Stimulated activated CD8-positive, alpha-beta memory T cell treated with anti-CD3 and anti-CD28 coated beads, Interleukin-2, amount 100 ng/mL, for 48 hours (primary cell): Measurements from ENCODE around the gene UBL4A.

Source experiments
- DNase-seq, 2 donors: peaks; one replicate each; pipeline ENCODE4 v3.0.0-alpha.2; 2020; ENCODE audit warnings: low read depth in 2 of 2

UBL4A gene

GRCh38 chrX:154486396-154487207 lies at the start of gene UBL4A:
Gene UBL4A (minus strand): TSS chrX:154486615. CDS start chrX:154486584, 31 bp downstream.
- peak in 1 of 2 donors; percentile 52 for DNase-seq

DNA sequence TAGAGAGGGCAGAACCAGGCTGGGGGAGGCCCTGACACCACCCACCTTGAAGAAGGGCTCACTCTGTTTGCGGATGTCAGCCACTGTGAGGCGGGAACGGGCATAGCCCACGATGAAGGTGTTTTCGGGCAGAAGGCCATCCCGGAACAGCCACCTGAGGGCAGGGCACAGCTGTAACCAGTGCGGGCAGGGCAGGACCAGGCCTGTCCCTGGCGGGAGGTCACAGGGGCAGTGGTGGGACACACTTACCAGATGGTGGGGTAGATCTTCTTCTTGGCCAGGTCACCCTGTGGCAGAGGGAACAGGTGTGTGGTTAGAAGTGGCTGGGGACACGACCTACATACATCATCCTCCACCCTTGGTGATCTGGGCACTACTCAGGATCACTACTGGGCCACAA lies 49.5 kb upstream of the UBL4A start:
- DNase-seq: no peak

GRCh38 chrX:154534526-154535322 lies 48.3 kb upstream of the UBL4A start:
- peak; percentile 79 to 85 for DNase-seq

DNA sequence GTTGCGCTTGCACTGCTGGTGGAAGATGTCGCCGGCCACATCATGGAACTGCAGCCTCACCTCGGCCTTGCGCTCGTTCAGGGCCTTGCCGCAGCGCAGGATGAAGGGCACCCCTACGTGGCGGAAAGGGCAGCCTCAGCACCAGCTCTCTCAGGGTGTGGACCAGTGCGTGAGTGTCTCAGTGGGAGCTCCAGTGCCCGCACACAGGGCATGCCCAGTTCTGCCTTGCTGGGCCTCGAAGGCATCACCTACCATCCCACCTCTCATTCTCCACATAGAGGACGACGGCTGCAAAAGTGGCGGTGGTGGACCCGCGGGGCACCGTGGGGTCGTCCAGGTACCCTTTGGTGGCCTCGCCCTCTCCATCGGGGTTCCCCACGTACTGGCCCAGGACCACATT lies 46.3 kb upstream of the UBL4A start:
- DNase-seq: no peak

GRCh38 chrX:154531626-154532025 lies 45.2 kb upstream of the UBL4A start:
- no peak for DNase-seq

GRCh38 chrX:154530286-154530685 lies 43.9 kb upstream of the UBL4A start:
- DNase-seq: no peak

- no peak for DNase-seq
Observed at GRCh38 chrX:154529206-154529612, 42.8 kb upstream of the UBL4A start.

DNA sequence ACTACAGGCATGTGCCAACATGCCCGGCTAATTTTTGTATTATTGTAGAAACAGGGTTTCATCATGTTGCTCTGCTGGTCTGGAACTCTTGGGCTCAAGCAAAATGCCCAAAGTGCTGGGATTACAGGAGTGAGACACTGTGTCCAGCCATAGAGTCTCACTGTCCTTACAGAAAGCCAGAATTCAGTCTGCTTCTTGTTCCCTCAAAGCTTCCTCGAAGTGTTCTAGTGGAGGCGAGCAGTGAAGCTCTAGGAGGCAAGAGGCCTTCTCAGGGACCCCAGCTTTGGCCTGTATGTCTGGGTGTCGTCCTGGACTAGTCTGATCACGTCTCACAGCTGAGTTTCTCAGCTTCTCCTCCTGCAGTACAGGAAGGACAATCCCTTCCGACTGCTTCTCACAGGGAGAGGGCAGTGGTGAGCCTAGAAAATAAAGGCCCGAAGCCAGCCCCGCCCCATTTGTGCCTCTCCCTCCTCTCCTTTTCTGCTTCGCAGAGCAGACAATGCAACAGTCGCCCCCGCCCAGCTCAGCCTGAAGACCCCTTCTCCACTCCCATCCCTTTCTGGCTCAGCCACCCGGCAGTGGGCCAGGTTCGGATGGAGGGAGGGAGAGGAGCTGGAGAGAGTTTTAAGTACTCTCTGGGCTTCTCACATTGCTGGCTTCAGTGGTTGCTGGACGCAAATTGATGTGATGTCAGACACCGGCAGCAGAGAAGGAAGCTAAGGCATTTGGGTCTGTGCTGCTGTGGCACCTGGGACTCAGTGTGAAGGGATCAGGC lies 40.7 kb upstream of the UBL4A start:
- peak in 1 of 2 donors; percentile 33 for DNase-seq

- no peak for DNase-seq
Observed at GRCh38 chrX:154525606-154526490, 39.4 kb upstream of the UBL4A start.

DNA sequence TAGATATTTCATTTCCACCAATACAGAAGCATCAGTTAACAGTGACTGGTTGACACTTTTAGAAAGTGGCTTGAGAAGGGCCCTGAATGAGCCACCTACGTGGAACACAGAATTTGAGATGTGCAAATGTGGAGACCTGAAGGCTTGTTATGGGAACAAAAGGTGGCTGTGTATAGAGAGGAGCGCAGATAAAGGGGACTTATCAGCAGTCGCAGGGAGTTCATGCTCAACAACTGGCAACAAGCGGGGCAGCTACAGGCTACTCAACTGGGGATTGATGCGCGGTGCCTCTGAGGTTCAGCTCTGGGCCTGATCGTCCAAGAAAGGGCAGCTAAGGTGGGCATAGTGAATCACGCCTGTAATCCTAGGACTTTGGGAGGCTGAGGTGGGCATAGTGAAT lies 33.0 kb upstream of the UBL4A start:
- no peak for DNase-seq

DNA sequence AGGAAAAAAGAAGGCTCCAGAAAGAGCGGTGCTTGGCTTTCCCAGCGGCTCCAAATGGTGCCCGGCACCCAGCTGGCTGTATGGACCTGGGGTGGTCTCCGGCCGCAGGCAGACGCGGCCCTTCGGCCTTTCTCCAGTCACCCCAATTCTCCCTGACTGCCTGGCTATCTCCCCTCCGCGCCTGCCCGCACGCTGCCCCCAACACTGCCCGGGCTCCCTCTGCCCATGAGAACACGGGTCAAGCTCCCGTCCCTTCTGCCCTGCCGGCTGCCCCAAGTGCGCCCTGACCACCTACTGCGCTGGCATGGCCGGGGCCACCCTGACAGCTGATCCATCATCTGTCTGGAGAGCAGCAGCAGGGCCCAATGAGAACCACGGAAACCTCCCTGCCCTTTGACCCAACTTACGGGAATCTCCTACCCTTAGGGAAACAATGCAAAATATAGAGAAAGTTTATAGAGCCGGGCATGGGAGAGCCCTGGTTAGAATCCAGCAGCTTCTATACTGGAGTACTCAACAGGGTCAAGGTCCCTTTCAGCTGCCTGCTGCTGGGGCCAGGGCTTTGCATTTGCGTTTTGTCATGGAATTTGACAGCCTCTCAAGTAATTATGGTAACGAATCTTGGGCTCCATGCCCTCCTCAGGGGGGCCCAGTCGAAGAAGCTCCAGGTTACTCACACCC lies 30.8 kb upstream of the UBL4A start:
- DNase-seq: no peak

DNA sequence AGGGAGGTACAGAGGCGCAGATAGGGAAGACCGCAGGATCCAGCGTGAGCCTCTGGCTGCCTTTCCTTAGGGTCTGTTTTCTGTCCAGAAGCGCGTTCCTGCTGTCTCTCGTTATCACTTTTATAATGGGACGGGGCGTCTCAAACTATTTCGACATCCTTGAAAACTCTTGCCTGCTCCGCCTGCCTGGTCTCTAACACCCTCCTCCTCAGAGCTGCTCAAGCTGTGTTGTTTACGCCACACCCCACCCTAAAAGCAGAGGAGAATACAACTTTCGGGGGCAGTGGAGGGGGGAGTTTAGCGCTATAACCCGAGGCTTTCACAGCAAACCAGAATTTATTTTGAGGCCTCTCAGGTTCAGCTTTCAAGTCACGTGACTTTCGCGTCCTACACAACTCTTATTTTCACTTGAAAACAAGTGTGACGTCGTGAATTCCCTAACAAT lies 30.3 kb upstream of the UBL4A start:
- no peak for DNase-seq

- DNase-seq: peak; percentile 89
Observed at GRCh38 chrX:154515966-154516655, 29.7 kb upstream of the UBL4A start, which contains the start of gene FAM3A. Gene FAM3A (minus strand): TSS chrX:154516232. CDS start chrX:154515772, 460 bp downstream.

DNA sequence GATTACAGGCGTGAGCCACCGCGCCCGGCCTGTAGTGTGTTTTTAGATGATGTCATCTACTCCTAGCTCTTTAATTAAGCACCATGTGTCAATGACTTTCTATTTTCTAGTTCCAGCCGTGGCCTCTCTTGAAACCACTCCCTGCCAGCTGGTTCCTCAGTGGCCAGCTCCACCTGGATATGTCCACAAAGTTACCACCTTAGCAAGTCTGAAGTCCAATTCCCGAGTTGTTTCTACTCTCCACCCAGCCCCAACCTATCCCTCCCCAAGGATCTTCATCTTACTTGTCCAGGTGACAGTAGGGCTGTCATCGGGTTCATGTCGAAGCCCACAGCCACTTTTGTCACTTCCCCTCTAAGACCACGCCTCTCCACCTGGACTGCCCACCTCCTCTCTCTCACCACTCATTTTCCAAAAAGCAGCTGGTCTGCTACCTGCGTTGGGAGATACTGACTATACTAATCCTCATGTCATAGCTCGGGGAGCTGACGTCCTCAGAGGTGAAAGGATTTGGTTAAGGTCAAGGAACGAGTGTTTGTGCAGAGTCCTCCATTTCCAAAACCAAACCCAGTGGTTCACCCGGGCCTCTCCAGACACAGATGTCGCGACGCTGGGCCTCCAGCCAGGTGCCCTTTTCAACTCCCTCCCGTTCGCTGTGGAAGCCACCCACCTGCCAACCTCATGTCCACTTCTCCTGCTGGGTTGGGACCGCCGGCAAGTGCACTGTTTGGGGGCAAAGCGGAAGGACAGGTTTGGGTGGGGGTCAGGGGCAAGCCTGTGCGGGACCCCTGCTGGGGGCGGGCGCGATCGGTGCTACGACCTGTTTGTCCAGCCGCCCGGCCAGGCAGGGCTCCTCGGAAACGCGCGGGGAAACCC lies 28.9 kb upstream of the UBL4A start:
- DNase-seq: no peak

DNA sequence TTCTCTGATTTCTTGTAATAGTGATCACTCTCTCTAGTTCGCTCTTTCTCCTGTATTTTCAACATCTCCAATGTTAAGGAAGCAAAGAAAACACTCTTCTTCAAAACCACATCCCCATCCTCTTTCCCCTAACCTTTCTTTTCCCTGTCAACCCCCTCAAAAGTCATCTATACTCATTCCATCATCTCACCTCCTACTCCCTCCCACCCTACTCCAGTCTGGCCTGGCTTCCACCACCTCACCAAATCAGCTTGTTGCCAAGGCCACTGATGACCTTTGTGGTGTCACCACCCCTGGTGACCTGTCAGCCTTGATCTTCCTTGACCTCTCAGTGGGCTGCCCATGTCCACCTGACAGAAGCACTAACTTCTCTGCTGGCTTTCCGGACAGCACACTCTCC lies 27.3 kb upstream of the UBL4A start:
- no peak for DNase-seq

DNA sequence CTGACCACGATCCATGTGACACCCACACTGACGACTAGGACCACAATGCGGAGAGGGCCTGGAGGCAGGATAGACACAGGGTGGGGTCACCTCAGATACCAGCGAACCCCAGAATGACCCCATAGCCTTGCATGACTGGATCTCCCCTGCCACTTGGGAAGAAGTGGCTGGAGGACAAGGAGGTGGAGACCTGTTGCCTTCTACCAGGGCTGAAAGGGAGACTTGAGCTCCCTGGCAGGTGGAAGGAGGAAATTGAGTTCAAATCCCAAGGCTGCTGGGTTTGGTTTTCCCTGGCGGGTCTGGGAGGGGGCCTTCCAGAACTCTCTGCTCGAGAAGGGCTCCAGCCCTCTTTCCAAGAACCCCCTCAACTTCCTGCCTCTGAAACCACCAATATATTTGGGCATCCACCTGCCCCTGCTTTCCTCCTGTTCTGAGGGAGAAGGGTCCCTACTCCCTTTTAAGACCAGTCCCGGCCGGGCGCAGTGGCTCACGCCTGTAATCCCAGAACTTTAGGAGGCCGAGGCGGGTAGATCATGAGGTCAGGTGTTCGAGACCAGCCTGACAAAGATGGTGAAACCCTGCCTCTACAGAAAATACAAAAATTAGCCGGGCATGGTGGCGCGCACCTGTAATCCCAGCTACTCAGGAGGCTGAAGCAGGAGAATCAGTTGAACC lies 26.6 kb upstream of the UBL4A start:
- no peak for DNase-seq

DNA sequence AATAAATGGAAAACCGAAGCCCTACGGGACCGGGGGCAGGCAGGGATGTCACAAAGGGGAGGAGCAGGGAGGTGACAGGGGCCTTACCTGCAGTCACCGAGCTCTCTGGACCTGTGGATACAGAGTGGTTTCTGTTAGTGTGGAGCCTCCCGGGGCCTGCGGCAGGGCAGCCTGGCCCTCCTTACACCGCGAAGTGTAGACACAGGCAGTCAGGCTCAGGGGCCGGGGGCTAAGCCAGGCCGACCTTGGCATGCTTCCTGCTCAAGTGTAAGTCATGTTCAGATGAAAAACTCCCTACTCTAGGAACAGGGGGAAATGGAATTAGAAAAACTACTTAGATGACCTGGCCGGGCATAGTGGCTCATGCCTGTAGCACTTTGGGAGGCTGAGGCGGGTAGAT lies 25.3 kb upstream of the UBL4A start:
- no peak for DNase-seq

DNA sequence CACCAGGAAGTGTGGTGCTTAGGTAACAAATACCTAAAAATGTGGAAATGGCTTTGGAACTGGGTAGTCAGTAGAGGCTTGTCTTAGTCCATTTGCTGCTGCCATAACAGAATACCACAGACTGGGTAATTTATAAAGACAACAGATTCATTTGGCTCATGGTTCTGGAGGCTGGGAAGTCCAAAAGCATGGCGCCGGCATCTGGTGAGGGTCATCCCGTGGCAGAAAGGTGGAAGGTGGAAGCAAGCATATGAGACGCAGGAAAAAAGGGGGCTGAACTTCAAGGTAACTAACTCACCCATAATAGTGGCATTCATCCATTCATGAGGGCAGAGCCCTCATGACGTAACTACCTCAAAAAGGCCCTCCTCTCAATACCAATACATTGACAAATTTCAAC lies 23.0 kb upstream of the UBL4A start:
- no peak for DNase-seq
